ENCODE data around the gene MAB21L4.
A peak's percentile ranks its signal among the peaks of the same experiment; 100 is the strongest.

Gene MAB21L4

GRCh38 chr2:240872317-240873097 lies 23.4 kb downstream of the MAB21L4 start:
- Mint-ChIP-seq H3K9me3 (no peaks in the 10 kb centered on the region), H3K27ac (no peak overlapping the region), H3K4me1 (no peaks in the 10 kb centered on the region), H3K36me3 (no peaks in the 10 kb centered on the region), H3K4me3 (no peak overlapping the region)
- no peak for DNase-seq (ENCODE audit: low spot score in 2 of 2)
- ATAC-seq: no peak

- H3K27ac Mint-ChIP-seq: no peak overlapping the region
- DNase-seq (ENCODE audit: low spot score in 2 of 2) (no peak), ATAC-seq (no peak)
- no peaks in the 10 kb centered on the region for H3K4me1 Mint-ChIP-seq
- no peaks in the 10 kb centered on the region for H3K36me3 Mint-ChIP-seq
- no peaks in the 10 kb centered on the region for H3K9me3 Mint-ChIP-seq
- H3K4me3 Mint-ChIP-seq: no peak overlapping the region
These were observed 24.6 kb downstream of the MAB21L4 start for GRCh38 chr2:240871071-240871958.

GRCh38 chr2:240869956-240870875 lies 25.7 kb downstream of the MAB21L4 start:
- H3K27ac Mint-ChIP-seq: no peak overlapping the region
- H3K4me3 Mint-ChIP-seq: no peak overlapping the region
- DNase-seq (ENCODE audit: low spot score in 2 of 2) (no peak), ATAC-seq (peak; percentile 22)
- H3K36me3 Mint-ChIP-seq: no peaks in the 10 kb centered on the region
- no peaks in the 10 kb centered on the region for H3K9me3 Mint-ChIP-seq
- H3K4me1 Mint-ChIP-seq: no peaks in the 10 kb centered on the region

GRCh38 chr2:240869109-240869955 lies 26.6 kb downstream of the MAB21L4 start:
- Mint-ChIP-seq H3K27ac (no peak overlapping the region), H3K4me3 (no peak overlapping the region)
- no peak for DNase-seq (ENCODE audit: low spot score in 2 of 2)

GRCh38 chr2:240868286-240869108 lies 27.5 kb downstream of the MAB21L4 start, which contains the start of gene AGXT:
Gene AGXT, plus strand, starts transcription at chr2:240868824. Its CDS starts 42 bp downstream, at chr2:240868866.
- Mint-ChIP-seq H3K9me3 (no peaks in the 10 kb centered on the region), H3K4me3 (no peak within 1 kb of the TSS), H3K27ac (no peak within 1 kb of the TSS), H3K4me1 (no peaks in the 10 kb centered on the region), H3K36me3 (no peaks in the 10 kb centered on the region)
- DNase-seq (ENCODE audit: low spot score in 2 of 2) (no peak), ATAC-seq (no peak)

More at GRCh38 chr2:240869109-240869955, 26.6 kb downstream of the MAB21L4 start:
- H3K9me3 Mint-ChIP-seq: no peaks in the 10 kb centered on the region
- H3K4me1 Mint-ChIP-seq: no peaks in the 10 kb centered on the region
- H3K36me3 Mint-ChIP-seq: no peaks in the 10 kb centered on the region
- no peak for ATAC-seq

GRCh38 chr2:240865391-240865790 lies 30.6 kb downstream of the MAB21L4 start:
- Mint-ChIP-seq H3K27ac (no peak overlapping the region), H3K9me3 (no peaks in the 10 kb centered on the region), H3K36me3 (no peaks in the 10 kb centered on the region), H3K4me3 (no peak overlapping the region), H3K4me1 (no peaks in the 10 kb centered on the region)
- no peak for ATAC-seq
- DNase-seq (ENCODE audit: low spot score in 2 of 2): no peak

GRCh38 chr2:240864475-240864874 lies 31.5 kb downstream of the MAB21L4 start:
- H3K9me3 Mint-ChIP-seq: no peaks in the 10 kb centered on the region
- H3K27ac Mint-ChIP-seq: no peak overlapping the region
- no peak overlapping the region for H3K4me3 Mint-ChIP-seq
- ATAC-seq (no peak), DNase-seq (ENCODE audit: low spot score in 2 of 2) (no peak)
- H3K4me1 Mint-ChIP-seq: no peaks in the 10 kb centered on the region
- H3K36me3 Mint-ChIP-seq: no peaks in the 10 kb centered on the region

- Mint-ChIP-seq H3K4me1 (no peaks in the 10 kb centered on the region), H3K27ac (no peak overlapping the region), H3K36me3 (no peaks in the 10 kb centered on the region), H3K9me3 (no peaks in the 10 kb centered on the region), H3K4me3 (no peak overlapping the region)
- ATAC-seq: no peak
- no peak for DNase-seq (ENCODE audit: low spot score in 2 of 2)
These were observed 34.4 kb downstream of the MAB21L4 start for GRCh38 chr2:240861547-240861946.

- ATAC-seq (no peak), DNase-seq (ENCODE audit: low spot score in 2 of 2) (no peak)
- Mint-ChIP-seq H3K9me3 (peaks cover 4% of the 10 kb centered on the region), H3K4me1 (no peaks in the 10 kb centered on the region), H3K27ac (no peak overlapping the region), H3K36me3 (no peaks in the 10 kb centered on the region), H3K4me3 (no peak overlapping the region)
These were observed 37.1 kb downstream of the MAB21L4 start for GRCh38 chr2:240858871-240859270.

- no peak overlapping the region for H3K27ac Mint-ChIP-seq
- H3K36me3 Mint-ChIP-seq: no peaks in the 10 kb centered on the region
- no peaks in the 10 kb centered on the region for H3K4me1 Mint-ChIP-seq
- ATAC-seq (no peak), DNase-seq (ENCODE audit: low spot score in 2 of 2) (no peak)
- H3K4me3 Mint-ChIP-seq: no peak overlapping the region
- peaks cover 4% of the 10 kb centered on the region for H3K9me3 Mint-ChIP-seq
These were observed 37.6 kb downstream of the MAB21L4 start for GRCh38 chr2:240858321-240858720.

- Mint-ChIP-seq H3K4me3 (no peak overlapping the region), H3K4me1 (no peaks in the 10 kb centered on the region), H3K9me3 (peaks cover 4% of the 10 kb centered on the region), H3K27ac (no peak overlapping the region), H3K36me3 (no peaks in the 10 kb centered on the region)
- ATAC-seq (no peak), DNase-seq (ENCODE audit: low spot score in 2 of 2) (no peak)
These were observed 38.6 kb downstream of the MAB21L4 start for GRCh38 chr2:240857039-240858008.

GRCh38 chr2:240856151-240856980 lies 39.6 kb downstream of the MAB21L4 start:
- H3K4me1 Mint-ChIP-seq: no peaks in the 10 kb centered on the region
- no peaks in the 10 kb centered on the region for H3K36me3 Mint-ChIP-seq
- no peak overlapping the region for H3K27ac Mint-ChIP-seq
- ATAC-seq (no peak), DNase-seq (ENCODE audit: low spot score in 2 of 2) (no peak)
- peaks cover 4% of the 10 kb centered on the region for H3K9me3 Mint-ChIP-seq
- H3K4me3 Mint-ChIP-seq: no peak overlapping the region
